Activated naive CD8-positive, alpha-beta T cell treated with anti-CD3 and anti-CD28 coated beads, Interleukin-2, amount 10 ng/mL, durations not matched to agents 7 days and 5 days (primary cell): ENCODE results near the gene SOCS6. TPM values are rescaled to one million over a fixed set of nuclear protein-coding genes. Genes with fewer than 3 reads are reported as not detected.
"Not testable (repeated sequence)": the region's sequence is repeated elsewhere in the genome, so short reads cannot be mapped to it uniquely, and the experiment has no call there.

ENCODE experiments used
- ATAC-seq: fragments of 150-1000 bp; cut with Tn5 transposase; one replicate; pipeline ENCODE4 v1.10.0; 2021; ENCODE audit warnings: low read depth, moderate library complexity
- POLR2A ChIA-PET: fragments of 350-600 bp; sonication (Branson Sonifier 250); formaldehyde crosslinking; loops from one replicate; lab custom pipeline; 2021; ENCODE audit warnings: antibody characterized with exemption; lab: Charles Lee
- DNase-seq: peaks from one replicate; pipeline ENCODE4 v3.0.0; 2021
- H3K27ac Mint-ChIP-seq: one replicate; pipeline ENCODE4 v1.8.0; 2022; ENCODE audit warnings: mild to moderate bottlenecking, mixed read lengths
- H3K27me3 Mint-ChIP-seq: one replicate; pipeline ENCODE4 v1.8.0; 2022; ENCODE audit warnings: mild to moderate bottlenecking, moderate library complexity, mixed read lengths
- H3K36me3 Mint-ChIP-seq: one replicate; pipeline ENCODE4 v1.8.0; 2021; ENCODE audit warnings: mild to moderate bottlenecking, mixed read lengths
- H3K4me1 Mint-ChIP-seq: one replicate; pipeline ENCODE4 v1.8.0; 2021; ENCODE audit warnings: mixed read lengths
- H3K4me3 Mint-ChIP-seq: one replicate; pipeline ENCODE4 v1.8.0; 2022; ENCODE audit warnings: mild to moderate bottlenecking, moderate library complexity, mixed read lengths
- H3K9me3 Mint-ChIP-seq: one replicate; pipeline ENCODE4 v1.8.0; 2021; ENCODE audit warnings: mixed read lengths
- total RNA-seq, 2 experiments: library from RNA; stranded (reverse); gene quantifications; one replicate each; pipeline ENCODE4 v1.2.3, GENCODE V29; 2021

Gene SOCS6
- total RNA-seq, 2 experiments from 2014 or later: 1.8 to 1.9 TPM

DNA sequence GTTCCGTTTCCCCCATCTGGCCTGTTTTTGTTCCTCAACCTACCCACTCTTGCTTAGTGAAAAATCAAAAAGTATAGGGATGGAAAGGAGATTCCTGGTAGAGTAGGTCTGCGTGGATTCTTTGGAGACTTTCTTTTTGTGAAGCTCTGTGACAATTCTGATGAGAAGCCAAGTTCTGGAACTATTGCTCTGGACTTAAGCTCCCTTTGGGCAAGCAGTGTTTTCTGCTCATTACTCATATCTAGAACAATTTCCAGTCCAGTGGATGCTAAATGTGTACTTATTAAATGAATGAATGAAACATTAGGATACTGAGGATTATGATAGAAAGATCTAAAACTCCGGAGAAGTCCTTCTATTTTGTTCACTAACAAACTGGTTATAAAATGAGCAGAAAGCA is 76.5 kb downstream of the SOCS6 start:
- ATAC-seq (no peak), DNase-seq (no peak)
- Mint-ChIP-seq H3K27ac (no peak overlapping the region), H3K4me3 (no peak overlapping the region), H3K4me1 (no peaks in the 10 kb centered on the region), H3K9me3 (no peaks in the 10 kb centered on the region), H3K27me3 (peaks cover 5% of the 10 kb centered on the region), H3K36me3 (no peaks in the 10 kb centered on the region)
- POLR2A ChIA-PET: no interaction called here

DNA sequence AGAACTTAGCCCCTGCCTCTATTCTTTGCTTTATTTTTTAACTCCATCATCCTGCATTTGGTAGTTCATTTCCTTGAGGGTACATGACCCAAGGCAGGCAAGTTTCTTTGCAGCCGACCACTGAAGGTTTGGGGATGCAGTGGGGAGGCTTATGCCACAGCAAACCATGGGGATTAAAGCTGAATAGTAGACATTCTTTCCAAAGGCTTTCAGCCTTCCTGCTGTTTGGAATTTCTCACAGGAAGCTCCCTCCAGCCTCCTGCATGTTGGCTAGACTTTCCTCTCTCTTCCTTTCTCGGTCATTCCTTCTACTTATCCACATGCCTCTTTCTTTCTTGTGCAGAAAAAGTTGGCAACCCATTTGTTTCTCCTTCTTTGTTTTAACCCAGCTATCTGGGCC is 77.3 kb downstream of the SOCS6 start:
- Mint-ChIP-seq H3K36me3 (no peaks in the 10 kb centered on the region), H3K27ac (no peak overlapping the region), H3K4me3 (no peak overlapping the region), H3K9me3 (no peaks in the 10 kb centered on the region), H3K4me1 (no peaks in the 10 kb centered on the region), H3K27me3 (peaks cover 5% of the 10 kb centered on the region)
- DNase-seq: no peak
- POLR2A ChIA-PET: no interaction called here
- no peak for ATAC-seq

DNA sequence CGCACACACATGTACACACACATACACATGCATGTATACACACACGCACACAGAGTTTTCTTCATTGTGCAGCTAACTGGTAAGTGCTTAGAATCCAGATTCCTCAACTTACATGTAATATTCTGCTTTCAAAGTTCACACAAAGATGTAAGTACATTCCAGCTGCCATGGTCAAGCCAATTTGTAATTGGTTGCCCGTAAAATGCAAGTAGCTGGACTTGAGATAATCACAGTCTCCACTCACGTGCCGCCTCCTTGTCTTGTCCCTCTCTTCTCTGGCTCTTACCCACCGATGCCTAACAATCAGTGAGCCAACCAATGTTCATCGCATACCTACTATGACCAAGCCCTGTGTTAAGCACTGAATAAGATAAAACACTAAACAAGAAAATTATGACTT is 77.8 kb downstream of the SOCS6 start:
- H3K36me3 Mint-ChIP-seq: no peaks in the 10 kb centered on the region
- ATAC-seq: no peak
- no peak overlapping the region for H3K27ac Mint-ChIP-seq
- POLR2A ChIA-PET: no interaction called here
- no peak overlapping the region for H3K4me3 Mint-ChIP-seq
- no peak for DNase-seq
- peaks cover 5% of the 10 kb centered on the region for H3K27me3 Mint-ChIP-seq
- H3K4me1 Mint-ChIP-seq: no peaks in the 10 kb centered on the region
- no peaks in the 10 kb centered on the region for H3K9me3 Mint-ChIP-seq

DNA sequence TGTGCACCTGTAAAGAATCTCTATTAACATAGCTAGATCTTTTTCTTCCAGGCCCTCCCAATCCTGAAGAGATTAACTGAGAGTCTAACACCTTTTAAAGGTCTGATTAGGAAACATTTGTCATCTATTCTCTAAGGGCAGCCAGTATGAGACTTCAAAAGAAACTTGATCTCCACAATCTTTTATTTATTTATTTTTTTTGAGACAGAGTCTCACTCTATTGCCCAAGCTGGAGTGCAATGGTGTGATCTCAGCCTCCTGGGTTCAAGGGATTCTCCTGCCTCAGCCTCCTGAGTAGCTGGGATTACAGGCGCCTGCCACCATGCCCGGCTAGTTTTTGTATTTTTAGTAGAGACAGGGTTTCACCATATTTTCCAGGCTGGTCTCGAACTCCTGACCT is 78.5 kb downstream of the SOCS6 start:
- POLR2A ChIA-PET, H3K27me3 Mint-ChIP-seq, ATAC-seq, H3K27ac Mint-ChIP-seq, H3K4me3 Mint-ChIP-seq, H3K36me3 Mint-ChIP-seq, DNase-seq, H3K4me1 Mint-ChIP-seq, H3K9me3 Mint-ChIP-seq: not testable (repeated sequence)

DNA sequence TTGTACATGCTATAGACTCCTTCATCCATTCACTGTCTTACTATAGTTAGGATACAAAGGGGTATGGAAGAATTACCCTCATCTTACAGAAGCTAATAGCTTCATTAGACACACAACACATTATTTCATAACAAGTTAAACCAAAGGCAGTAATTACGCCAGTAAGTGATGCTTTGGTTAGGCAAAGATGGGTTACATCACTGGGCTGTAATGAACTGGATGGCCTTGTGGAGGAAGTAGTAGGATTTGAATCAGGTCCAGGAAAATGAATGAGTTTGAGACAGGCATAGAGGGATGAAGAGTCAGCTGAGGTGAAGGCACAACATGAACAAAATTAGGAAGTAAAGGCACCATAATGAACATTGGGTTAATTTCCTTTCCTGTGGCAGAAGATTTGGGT is 80.1 kb downstream of the SOCS6 start:
- H3K27me3 Mint-ChIP-seq: peaks cover 5% of the 10 kb centered on the region
- ATAC-seq (no peak), DNase-seq (no peak)
- POLR2A ChIA-PET: no interaction called here
- H3K4me3 Mint-ChIP-seq: no peak overlapping the region
- no peak overlapping the region for H3K27ac Mint-ChIP-seq
- H3K36me3 Mint-ChIP-seq: no peaks in the 10 kb centered on the region
- H3K9me3 Mint-ChIP-seq: no peaks in the 10 kb centered on the region
- no peaks in the 10 kb centered on the region for H3K4me1 Mint-ChIP-seq

DNA sequence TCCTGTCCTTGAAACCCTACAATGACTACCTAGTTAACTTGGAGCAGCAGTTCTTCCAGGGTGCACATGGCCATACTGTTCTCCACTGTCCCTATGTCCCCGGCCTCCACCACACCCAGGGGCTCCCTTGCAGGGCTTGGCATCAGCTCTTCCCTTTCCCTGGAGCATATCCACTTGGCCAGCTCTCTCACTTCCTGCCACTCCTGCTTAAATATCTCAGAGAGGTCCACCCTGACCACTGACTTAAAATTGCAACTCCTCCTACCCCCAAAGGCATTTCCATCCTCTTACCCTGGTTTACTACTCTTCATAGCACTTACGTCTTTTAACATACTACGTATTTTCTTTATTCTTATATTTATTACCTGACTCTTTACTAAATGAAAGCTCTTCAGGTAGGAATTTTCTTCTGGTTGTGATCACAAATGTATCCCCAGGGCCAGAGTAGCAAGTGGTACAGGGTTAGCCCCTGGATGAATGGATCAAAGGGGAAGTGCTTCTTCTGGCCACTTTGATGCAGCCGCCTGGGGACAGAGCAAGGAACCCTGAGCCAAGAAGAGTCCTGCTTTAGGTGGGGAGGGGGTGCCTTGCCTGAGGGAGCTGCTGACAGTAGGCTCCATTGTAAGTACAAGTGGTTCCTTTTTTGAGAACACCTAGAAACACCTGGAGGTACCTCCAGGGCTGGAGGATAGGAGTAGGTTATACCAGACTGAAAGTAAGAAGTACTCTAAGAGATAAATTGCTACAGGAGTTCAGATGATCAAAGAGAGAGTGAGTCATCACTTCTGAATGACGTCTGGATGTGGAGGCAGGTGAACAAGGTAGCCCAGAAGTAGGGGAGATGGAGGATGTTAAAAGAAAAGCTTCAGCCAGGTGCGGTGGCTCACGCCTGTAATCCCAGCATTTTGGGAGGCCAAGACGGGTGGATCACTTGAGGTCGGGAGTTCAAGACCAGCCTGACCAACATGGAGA is 82.2 kb downstream of the SOCS6 start:
- Mint-ChIP-seq H3K27ac (no peak overlapping the region), H3K9me3 (no peaks in the 10 kb centered on the region), H3K27me3 (peaks cover 5% of the 10 kb centered on the region), H3K36me3 (no peaks in the 10 kb centered on the region), H3K4me1 (no peaks in the 10 kb centered on the region), H3K4me3 (no peak overlapping the region)
- ATAC-seq (no peak), DNase-seq (no peak)
- POLR2A ChIA-PET: no interaction called here

DNA sequence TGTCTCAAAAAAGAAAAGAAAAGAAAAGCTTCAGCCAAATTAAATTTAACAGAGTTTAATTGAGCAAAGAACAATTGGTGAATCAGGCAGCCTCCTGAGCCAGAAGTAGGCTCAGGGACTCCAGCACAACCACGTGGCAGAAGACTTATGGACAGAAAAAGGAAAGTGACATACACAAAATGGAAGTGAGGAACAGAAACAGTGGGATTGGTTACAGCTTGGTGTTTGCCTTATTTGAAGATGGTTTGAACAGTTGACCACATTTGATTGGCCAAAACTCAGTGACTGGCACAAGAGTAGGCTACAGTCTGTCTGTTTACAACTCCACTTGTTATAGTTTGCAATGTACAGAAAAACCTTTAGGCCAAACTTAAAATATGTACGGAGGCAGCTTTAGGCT is 83.1 kb downstream of the SOCS6 start:
- Mint-ChIP-seq H3K27ac (no peak overlapping the region), H3K4me1 (no peaks in the 10 kb centered on the region), H3K4me3 (no peak overlapping the region), H3K36me3 (no peaks in the 10 kb centered on the region), H3K27me3 (peaks cover 5% of the 10 kb centered on the region), H3K9me3 (no peaks in the 10 kb centered on the region)
- POLR2A ChIA-PET: no interaction called here
- DNase-seq: no peak
- no peak for ATAC-seq

DNA sequence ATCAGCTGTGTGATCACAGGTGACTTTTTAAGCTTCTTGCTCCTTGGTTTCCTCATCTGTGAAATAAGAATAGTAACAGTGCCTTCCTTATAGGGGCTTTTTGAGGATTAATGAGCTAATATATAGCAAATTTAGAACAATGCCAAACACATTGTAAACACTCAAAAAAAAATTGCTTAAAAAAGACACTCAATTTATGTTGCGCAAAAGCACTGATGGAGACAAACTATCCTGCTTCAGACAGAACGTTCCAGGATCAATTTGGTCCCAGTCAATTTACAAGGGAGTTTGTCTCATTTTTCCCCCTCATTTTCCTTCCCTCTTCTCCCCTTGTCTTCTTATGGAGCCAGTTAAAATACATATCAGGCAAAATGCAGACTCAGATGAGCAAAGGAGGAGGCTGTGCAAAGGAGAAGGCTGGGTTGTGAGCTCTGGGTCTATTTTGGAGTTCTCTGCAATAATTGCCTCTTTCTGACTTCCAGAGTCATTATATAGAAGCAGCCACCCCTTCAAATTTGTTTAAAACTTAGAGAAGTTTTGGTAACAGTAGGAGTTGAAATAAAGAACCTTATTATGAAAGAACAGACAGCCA is 83.7 kb downstream of the SOCS6 start:
- H3K9me3 Mint-ChIP-seq: no peaks in the 10 kb centered on the region
- no peak overlapping the region for H3K4me3 Mint-ChIP-seq
- peaks cover 5% of the 10 kb centered on the region for H3K27me3 Mint-ChIP-seq
- POLR2A ChIA-PET: no interaction called here
- no peak overlapping the region for H3K27ac Mint-ChIP-seq
- DNase-seq (no peak), ATAC-seq (no peak)
- no peaks in the 10 kb centered on the region for H3K36me3 Mint-ChIP-seq
- H3K4me1 Mint-ChIP-seq: no peaks in the 10 kb centered on the region

DNA sequence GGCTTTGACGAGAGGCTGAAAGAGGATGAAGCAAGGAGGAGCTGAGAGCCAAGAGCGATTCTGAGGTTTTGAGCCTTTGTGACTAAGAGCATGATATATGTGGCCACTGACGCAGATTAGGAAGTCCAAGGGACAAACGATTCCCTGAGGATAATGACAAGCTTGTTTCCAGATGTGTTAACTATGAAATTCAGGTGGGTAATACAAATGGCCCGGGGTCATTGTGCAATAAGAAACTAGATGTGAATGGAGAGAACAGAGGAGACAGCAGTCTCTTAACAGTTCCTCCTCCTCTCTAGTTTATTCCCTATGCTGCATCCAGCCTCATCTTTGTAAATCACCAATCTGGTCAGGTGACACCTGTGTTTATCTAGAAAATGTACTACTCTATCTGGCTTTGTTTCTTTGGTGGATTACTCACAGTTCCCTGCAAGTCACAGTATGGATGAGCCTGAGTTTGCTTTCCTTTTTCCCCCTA is 84.2 kb downstream of the SOCS6 start:
- no peak for DNase-seq
- no peaks in the 10 kb centered on the region for H3K36me3 Mint-ChIP-seq
- no peaks in the 10 kb centered on the region for H3K27me3 Mint-ChIP-seq
- no peak for ATAC-seq
- no peak overlapping the region for H3K4me3 Mint-ChIP-seq
- no peak overlapping the region for H3K27ac Mint-ChIP-seq
- POLR2A ChIA-PET: no interaction called here
- no peaks in the 10 kb centered on the region for H3K4me1 Mint-ChIP-seq
- no peaks in the 10 kb centered on the region for H3K9me3 Mint-ChIP-seq

DNA sequence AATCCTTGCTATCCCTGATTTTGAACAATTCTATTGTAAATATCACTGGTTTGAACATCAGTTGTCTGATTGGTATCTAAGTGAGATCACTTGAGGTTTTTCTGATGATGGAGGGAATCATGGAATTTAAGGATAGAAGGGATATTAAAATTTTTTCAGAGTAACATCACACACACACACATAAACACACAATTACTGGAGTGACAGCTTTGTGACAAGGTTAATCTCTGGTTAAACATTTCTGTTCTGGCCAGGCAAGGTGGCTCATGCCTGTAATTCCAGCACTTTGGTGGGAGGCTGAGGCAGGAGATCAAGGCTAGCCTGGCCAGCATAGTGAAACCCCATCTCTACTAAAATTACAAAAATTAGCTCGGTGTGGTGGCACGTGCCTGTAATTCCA is 85.3 kb downstream of the SOCS6 start:
- no peaks in the 10 kb centered on the region for H3K9me3 Mint-ChIP-seq
- ATAC-seq: no peak
- no peak overlapping the region for H3K4me3 Mint-ChIP-seq
- POLR2A ChIA-PET: no interaction called here
- H3K36me3 Mint-ChIP-seq: no peaks in the 10 kb centered on the region
- DNase-seq: no peak
- no peaks in the 10 kb centered on the region for H3K27me3 Mint-ChIP-seq
- H3K27ac Mint-ChIP-seq: no peak overlapping the region
- H3K4me1 Mint-ChIP-seq: no peaks in the 10 kb centered on the region

DNA sequence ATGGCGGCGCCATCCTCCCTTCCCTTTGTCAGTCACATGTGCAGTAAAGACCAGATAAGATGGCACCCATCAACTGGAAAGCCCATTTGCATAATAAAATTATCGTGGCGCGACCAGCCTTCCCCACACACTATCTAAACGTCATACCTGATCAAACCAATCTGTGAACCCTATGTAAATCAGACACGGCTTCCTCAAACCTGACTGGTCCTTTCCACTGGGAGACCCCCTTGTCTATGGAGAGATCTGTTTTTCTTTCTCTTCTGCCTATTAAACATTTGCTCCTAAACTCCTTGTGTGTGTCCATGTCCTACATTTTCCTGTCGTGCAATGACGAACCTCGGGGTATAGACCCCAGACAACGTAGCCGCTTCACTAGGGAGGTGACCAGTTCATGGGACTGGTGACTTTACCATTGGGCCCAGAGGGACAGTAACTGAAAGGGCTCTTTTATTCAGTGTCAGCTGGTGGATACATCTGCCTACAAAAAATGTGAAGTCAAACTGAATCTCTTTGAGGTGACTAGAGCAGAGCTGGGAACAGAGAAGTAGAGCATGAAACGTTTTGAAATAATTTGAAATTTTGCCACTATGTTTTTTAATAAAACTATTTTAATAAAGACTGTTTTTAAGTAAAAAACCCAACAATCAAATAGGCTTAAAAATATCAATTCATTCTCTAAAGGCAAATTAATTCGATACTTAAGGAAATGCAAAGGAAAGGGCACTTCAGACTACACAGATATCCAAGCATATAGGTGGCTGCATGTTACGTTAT is 87.5 kb downstream of the SOCS6 start:
- H3K9me3 Mint-ChIP-seq: no peaks in the 10 kb centered on the region
- no peak for ATAC-seq

DNA sequence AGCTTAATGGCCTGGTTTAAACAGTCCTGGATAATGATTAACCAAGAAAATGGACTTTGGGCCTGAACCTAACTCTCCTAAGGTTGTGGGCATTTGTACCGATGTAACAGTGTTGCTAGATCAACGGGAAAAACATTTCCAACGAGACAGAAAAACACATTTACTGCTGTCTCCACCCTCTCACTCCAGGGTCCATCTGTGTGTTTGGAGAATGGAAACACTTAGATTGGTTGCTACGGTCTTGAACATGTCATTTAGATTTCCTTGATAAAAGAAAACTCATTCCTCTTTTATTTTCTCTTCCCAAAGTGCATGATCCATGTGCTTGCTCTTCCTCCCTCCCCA is 88.0 kb downstream of the SOCS6 start:
- POLR2A ChIA-PET: no interaction called here
- Mint-ChIP-seq H3K27ac (no peak overlapping the region), H3K4me3 (no peak overlapping the region), H3K4me1 (no peaks in the 10 kb centered on the region), H3K27me3 (no peaks in the 10 kb centered on the region), H3K9me3 (no peaks in the 10 kb centered on the region), H3K36me3 (no peaks in the 10 kb centered on the region)
- DNase-seq: no peak
- no peak for ATAC-seq

More for the DNA sequence above, 87.5 kb downstream of the SOCS6 start:
- no peaks in the 10 kb centered on the region for H3K36me3 Mint-ChIP-seq
- H3K27me3 Mint-ChIP-seq: no peaks in the 10 kb centered on the region
- no peaks in the 10 kb centered on the region for H3K4me1 Mint-ChIP-seq
- POLR2A ChIA-PET: no interaction called here
- DNase-seq: no peak
- H3K27ac Mint-ChIP-seq: no peak overlapping the region
- no peak overlapping the region for H3K4me3 Mint-ChIP-seq

DNA sequence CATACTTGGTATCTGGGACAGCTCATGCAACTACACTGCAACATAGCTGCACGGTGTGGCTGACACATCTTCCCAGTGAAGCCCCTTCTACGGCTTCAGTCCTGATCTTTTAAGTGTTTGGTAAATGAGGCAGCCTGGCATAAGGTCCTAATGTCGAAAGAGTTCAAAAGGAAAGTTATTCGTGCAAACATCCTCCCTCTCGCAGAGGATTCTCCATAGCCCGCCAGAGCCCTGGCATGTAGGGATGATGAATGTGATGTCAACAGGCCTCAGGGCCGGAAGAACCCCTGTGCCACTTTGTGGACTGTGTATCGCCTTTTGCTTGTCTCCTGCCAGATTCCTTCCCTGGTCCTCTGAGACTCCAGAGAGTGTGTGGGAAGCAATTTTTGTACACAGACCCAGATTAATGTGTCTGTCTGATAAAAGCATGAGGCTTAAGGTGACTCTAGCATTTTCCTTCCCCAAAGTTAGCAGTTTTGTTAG is 88.5 kb downstream of the SOCS6 start:
- Mint-ChIP-seq H3K4me1 (no peaks in the 10 kb centered on the region), H3K4me3 (no peak overlapping the region), H3K36me3 (no peaks in the 10 kb centered on the region), H3K9me3 (no peaks in the 10 kb centered on the region), H3K27me3 (no peaks in the 10 kb centered on the region), H3K27ac (no peak overlapping the region)
- no peak for DNase-seq
- ATAC-seq: no peak
- POLR2A ChIA-PET: no interaction called here
